Neural crest cell (in vitro differentiated cells): ENCODE results near the gene ACACA. TPM values are rescaled to one million over a fixed set of nuclear protein-coding genes. Genes with fewer than 3 reads are reported as not detected.
"Not testable (repeated sequence)": the region's sequence is repeated elsewhere in the genome, so short reads cannot be mapped to it uniquely, and the experiment has no call there.

ENCODE experiments used
- DNase-seq: peaks from one replicate; pipeline ENCODE4 v3.0.0; 2021; ENCODE audit warnings: low read depth, mixed read lengths, low spot score
- H3K27ac Mint-ChIP-seq: one replicate; pipeline ENCODE4 v1.8.0; 2021; ENCODE audit warnings: mild to moderate bottlenecking, mixed read lengths; ENCODE audit not compliant: unreplicated experiment
- H3K27me3 Mint-ChIP-seq: 2 replicates; pipeline ENCODE4 v1.8.0; 2021; ENCODE audit warnings: low read depth, mild to moderate bottlenecking, mixed read lengths
- H3K36me3 Mint-ChIP-seq: 2 replicates; pipeline ENCODE4 v1.8.0; 2021; ENCODE audit warnings: low read depth, mild to moderate bottlenecking, mixed read lengths
- H3K4me1 Mint-ChIP-seq: 2 replicates; pipeline ENCODE4 v1.8.0; 2021; ENCODE audit warnings: mixed read lengths
- H3K4me3 Mint-ChIP-seq: one replicate; pipeline ENCODE4 v1.8.0; 2021; ENCODE audit warnings: mild to moderate bottlenecking, mixed read lengths
- H3K9me3 Mint-ChIP-seq: 2 replicates; pipeline ENCODE4 v1.8.0; 2021; ENCODE audit warnings: mixed read lengths
- CTCF ChIP-seq: fragments of 200-600 bp; sonication (generic); conservative IDR thresholded peaks from 2 replicates; pipeline ENCODE4 v1.5.0; 2021; ENCODE audit warnings: antibody characterized with exemption, mild to moderate bottlenecking
- total RNA-seq: library from RNA; stranded (reverse); gene quantifications from 2 replicates; pipeline ENCODE4 v1.2.1, GENCODE V29; 2021

Gene ACACA
- total RNA-seq, 1 donor from 2014 or later = 211 TPM

DNA sequence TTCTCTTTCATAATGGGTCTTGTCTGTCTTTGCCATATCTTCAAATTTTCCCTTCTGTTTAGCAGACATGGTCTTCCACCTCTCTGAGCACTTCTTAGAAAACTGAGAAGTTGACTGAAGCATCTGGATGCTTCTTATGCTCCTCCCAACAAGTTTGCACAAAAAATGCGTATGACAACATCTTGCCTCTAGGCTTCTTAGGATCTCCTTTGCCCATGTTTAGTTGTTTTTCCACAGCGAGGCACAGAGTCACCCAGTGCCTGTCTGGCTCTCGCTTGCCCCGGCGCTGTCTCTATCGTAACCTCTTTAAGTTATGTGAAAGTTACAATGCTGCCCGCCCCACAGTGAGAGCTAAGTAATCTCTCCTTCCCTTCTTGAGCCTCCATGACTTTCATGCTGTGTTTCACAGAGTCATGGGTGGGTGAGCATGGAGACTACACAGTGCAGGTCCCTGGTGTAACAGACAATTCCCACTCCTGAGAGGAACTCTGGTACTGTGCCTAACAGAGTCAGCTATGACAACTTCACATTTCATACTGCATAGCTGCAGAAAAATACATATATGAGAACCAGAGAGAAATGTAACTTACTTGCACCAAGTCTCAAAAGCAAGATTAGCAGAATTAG is 262.4 kb downstream of the ACACA start:
- Mint-ChIP-seq H3K4me1 (peaks cover 24% of the 10 kb centered on the region), H3K27ac (no peak overlapping the region), H3K4me3 (no peak overlapping the region), H3K36me3 (peaks cover 18% of the 10 kb centered on the region), H3K9me3 (no peaks in the 10 kb centered on the region), H3K27me3 (no peaks in the 10 kb centered on the region)
- no peak for DNase-seq
- TF ChIP-seq CTCF = no peak

DNA sequence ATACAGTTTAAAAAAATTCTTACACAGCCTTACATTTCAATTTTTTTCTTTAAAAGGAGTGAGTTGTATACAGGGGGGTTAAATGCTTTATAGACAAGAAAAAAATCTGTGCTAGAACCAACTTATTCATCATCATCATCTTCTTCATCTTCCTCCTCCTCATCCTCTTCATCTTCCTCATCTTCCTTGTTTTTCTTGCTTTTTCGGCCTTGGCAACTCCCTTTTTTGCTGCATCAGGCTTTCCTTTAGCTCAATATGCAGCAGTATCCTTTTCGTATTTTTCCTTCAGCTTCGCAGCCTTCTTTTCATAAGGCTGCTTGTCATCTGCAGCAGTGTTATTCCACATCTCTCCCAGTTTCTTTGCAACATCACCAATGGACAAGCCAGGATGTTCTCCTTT is 263.1 kb downstream of the ACACA start:
- Mint-ChIP-seq H3K36me3 (peaks cover 24% of the 10 kb centered on the region), H3K4me1 (peaks cover 30% of the 10 kb centered on the region)
- H3K27me3 Mint-ChIP-seq, DNase-seq, H3K4me3 Mint-ChIP-seq, H3K9me3 Mint-ChIP-seq, H3K27ac Mint-ChIP-seq: not testable (repeated sequence)

- Mint-ChIP-seq H3K27me3 (no peaks in the 10 kb centered on the region), H3K9me3 (no peaks in the 10 kb centered on the region), H3K27ac (no peak overlapping the region), H3K36me3 (peaks cover 24% of the 10 kb centered on the region), H3K4me1 (peaks cover 39% of the 10 kb centered on the region), H3K4me3 (no peak overlapping the region)
- no peak for DNase-seq
- TF ChIP-seq CTCF = no peak
These were observed 264.2 kb downstream of the ACACA start for GRCh38 chr17:37142294-37142896.

DNA sequence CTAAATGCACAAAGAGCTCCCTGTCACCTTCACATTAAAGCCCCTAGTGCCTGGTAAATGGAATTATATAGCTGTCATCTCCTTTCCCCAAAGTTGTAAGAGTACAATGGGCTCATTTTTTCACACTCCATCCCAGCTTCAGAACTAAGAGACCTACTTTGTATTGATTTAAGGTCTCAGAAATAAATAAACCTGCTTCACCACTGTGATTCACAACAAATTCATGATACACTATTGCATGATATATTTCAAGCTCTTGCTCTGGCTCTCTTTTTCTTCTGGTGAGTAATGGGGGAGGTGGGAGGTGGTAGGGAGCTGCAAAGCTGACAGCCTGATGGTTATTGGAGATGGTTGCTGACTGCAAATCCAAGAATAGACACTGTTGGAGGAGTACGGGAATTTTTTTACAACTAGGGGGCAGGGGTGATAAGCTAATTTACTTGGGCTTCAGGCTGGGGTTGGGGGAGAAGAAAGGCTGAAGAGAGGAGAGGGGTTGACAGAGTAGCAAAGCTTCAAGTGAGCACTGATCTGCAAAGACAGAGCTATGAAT is 268.0 kb downstream of the ACACA start:
- no peaks in the 10 kb centered on the region for H3K9me3 Mint-ChIP-seq
- H3K4me3 Mint-ChIP-seq = no peak overlapping the region
- H3K36me3 Mint-ChIP-seq = peaks cover 22% of the 10 kb centered on the region
- H3K4me1 Mint-ChIP-seq = peaks cover 47% of the 10 kb centered on the region
- TF ChIP-seq CTCF = no peak
- DNase-seq = no peak
- peak overlapping the region; percentile 79 for H3K27ac Mint-ChIP-seq
- no peaks in the 10 kb centered on the region for H3K27me3 Mint-ChIP-seq

GRCh38 chr17:37137906-37138514 is 268.6 kb downstream of the ACACA start:
- no peak for TF ChIP-seq CTCF
- Mint-ChIP-seq H3K4me3 (no peak overlapping the region), H3K36me3 (peaks cover 21% of the 10 kb centered on the region), H3K27me3 (no peaks in the 10 kb centered on the region), H3K4me1 (peaks cover 53% of the 10 kb centered on the region), H3K27ac (peak overlapping the region; percentile 31), H3K9me3 (no peaks in the 10 kb centered on the region)
- no peak for DNase-seq
